ENCODE results near the gene ZNF423.

Gene ZNF423

DNA sequence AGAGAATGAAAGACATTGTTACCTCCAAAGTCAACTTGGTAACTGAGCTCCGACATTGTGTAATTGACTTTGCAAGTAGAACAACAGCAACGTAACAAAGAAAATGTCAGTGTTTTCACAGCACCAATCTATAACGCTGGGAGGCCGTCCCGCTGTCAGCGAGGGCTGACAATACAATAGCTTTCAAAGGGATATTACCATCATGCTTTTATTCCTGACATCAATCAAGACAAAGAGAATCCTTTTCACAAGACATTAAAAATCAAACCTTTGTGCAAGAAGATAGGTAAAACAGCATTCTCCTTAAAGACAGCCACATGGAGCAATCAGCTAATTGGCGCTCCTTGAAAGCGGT is 6.2 kb downstream of the ZNF423 start:
- TF ChIP-seq, protein P1, sequence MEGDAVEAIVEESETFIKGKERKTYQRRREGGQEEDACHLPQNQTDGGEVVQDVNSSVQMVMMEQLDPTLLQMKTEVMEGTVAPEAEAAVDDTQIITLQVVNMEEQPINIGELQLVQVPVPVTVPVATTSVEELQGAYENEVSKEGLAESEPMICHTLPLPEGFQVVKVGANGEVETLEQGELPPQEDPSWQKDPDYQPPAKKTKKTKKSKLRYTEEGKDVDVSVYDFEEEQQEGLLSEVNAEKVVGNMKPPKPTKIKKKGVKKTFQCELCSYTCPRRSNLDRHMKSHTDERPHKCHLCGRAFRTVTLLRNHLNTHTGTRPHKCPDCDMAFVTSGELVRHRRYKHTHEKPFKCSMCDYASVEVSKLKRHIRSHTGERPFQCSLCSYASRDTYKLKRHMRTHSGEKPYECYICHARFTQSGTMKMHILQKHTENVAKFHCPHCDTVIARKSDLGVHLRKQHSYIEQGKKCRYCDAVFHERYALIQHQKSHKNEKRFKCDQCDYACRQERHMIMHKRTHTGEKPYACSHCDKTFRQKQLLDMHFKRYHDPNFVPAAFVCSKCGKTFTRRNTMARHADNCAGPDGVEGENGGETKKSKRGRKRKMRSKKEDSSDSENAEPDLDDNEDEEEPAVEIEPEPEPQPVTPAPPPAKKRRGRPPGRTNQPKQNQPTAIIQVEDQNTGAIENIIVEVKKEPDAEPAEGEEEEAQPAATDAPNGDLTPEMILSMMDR (IDR thresholded peaks at IDR 0.05; ENCODE audit: borderline replicate concordance, control extremely low read depth, extremely low read depth, insufficient read depth, missing control alignments): no peak
- in situ Hi-C loops (cut with MboI; ENCODE audit: low sequenced_read_pairs, unreplicated experiment): no loop called here
- no peak for DNase-seq (ENCODE audit: low spot score)

DNA sequence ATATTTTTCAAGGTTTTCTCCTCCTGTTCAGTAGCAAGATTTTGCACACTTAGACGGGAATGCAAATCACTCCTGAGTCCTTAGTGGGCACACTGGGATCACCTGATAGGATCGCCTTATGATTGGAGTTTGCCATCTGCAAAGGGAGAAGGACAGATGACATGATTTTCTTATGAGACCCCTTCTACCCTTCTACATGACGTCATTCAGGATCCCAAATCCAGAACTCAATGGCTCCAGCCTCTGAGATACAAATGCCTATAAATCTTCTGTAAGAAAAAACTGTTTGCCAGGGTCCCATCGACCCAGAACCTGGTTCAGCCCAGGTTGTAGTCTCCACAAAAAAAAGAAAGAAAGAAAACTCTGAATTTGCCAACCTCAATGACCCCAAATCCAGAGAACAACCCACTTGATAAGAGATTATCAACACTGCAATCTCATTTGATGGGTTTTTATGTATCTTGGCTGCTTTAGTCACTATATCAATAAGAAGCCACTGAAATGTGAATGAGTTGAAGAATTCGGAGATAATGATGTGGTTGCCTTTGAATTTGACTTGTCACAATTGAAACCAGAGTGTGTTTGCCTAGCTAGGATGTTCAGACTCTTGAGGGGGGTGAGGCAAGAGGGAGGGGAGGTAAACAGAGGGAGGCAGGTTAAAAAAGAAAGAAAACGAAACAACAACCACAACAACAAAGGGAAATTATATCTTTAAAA is 6.7 kb downstream of the ZNF423 start:
- in situ Hi-C loops (cut with MboI; ENCODE audit: low sequenced_read_pairs, unreplicated experiment): no loop called here
- no peak for DNase-seq (ENCODE audit: low spot score)
- TF ChIP-seq, protein P1 (IDR thresholded peaks at IDR 0.05; ENCODE audit: borderline replicate concordance, control extremely low read depth, extremely low read depth, insufficient read depth, missing control alignments): no peak

DNA sequence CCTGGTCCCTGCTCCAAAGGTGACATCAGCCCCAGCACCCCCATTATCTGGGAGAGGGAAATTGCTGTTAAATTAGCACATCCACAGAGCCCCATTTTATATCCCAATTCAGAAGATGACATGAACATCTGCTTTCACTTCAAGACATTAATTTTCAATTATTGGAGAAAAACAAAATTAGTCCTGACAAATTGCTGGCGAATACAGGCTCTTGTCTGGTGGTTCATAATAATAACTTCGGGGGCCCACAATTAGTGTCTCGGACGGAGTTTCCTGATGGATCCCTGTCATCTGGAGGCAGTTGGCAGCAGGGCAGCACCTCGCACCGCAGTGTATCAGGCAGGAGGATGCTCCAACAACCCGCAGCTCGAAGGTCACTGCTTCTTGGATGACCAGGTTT is 7.4 kb downstream of the ZNF423 start:
- TF ChIP-seq, protein P1 (IDR thresholded peaks at IDR 0.05; ENCODE audit: borderline replicate concordance, control extremely low read depth, extremely low read depth, insufficient read depth, missing control alignments): no peak
- in situ Hi-C loops (cut with MboI; ENCODE audit: low sequenced_read_pairs, unreplicated experiment): no loop called here
- no peak for DNase-seq (ENCODE audit: low spot score)

DNA sequence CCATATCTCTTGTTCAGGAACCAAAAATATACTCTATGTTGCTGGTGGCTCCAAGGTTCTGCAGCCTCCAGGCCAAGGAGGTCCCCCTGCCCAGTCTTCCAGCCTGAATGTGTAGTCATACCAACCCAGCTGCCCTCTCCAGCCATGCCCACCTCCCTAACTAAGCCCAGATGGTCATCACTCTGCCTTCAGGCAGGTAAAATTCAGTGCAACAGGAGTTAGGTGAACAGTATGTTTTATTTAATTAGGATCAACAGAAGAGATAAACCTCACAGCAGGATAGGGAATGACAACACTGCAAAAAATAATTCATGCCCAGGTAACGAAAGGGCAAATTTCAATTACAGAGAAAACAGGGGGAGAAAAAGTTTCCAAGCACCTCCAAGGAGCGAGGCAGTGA is 9.1 kb downstream of the ZNF423 start:
- in situ Hi-C loops (cut with MboI; ENCODE audit: low sequenced_read_pairs, unreplicated experiment): no loop called here
- TF ChIP-seq, protein P1 (IDR thresholded peaks at IDR 0.05; ENCODE audit: borderline replicate concordance, control extremely low read depth, extremely low read depth, insufficient read depth, missing control alignments): no peak
- no peak for DNase-seq (ENCODE audit: low spot score)

DNA sequence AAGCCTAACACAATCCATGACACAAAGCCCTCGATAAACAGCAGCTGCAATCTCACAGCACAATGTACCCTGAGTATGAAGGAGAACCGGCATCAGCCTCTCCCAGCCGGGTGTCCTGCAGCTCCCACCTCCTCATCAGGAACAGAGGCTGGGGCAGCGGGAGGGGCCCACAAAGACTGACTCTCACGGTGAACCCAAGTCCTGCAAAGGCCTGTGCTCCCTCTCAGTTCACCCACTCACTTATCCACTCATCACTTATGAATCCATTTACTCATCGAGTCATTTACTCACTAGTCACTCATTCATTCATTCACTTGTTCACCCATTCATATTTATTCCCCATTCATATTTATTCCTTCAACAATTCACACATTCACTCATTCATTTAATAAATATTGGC is 11.6 kb downstream of the ZNF423 start:
- in situ Hi-C loops (cut with MboI; ENCODE audit: low sequenced_read_pairs, unreplicated experiment): no loop called here
- no peak for DNase-seq (ENCODE audit: low spot score)
- TF ChIP-seq, protein P1 (IDR thresholded peaks at IDR 0.05; ENCODE audit: borderline replicate concordance, control extremely low read depth, extremely low read depth, insufficient read depth, missing control alignments): no peak

DNA sequence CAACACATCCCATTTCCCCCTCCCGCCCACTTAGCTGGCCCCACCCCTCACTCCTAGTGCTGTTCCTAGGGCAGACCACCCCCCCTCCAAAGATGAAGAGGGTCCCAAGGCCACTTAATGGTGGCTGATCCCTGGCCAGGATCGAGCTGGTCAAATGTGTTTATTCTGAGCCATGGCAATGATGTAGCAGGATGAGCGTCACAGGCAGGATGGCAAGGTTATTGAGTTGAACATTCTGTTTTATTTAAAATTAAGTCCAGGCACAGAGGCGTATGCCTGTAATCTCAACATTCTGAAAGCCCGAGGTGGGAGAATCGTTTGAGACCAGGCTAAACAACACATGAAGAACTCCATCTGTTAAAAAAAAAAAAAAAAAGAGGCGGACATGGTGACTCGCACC is 12.2 kb downstream of the ZNF423 start:
- TF ChIP-seq, protein P1 (IDR thresholded peaks at IDR 0.05; ENCODE audit: borderline replicate concordance, control extremely low read depth, extremely low read depth, insufficient read depth, missing control alignments): no peak

More for the DNA sequence above, 12.2 kb downstream of the ZNF423 start:
- no peak for DNase-seq (ENCODE audit: low spot score)
- in situ Hi-C loops (cut with MboI; ENCODE audit: low sequenced_read_pairs, unreplicated experiment): no loop called here
